ENCODE results near the gene SAE1. TPM values are rescaled to one million over a fixed set of nuclear protein-coding genes. Genes with fewer than 3 reads are reported as not detected.

SAE1 gene
- total RNA-seq = 93.0 and 187 TPM in 2 replicates

GRCh38 chr19:47130589-47131227 is at the start of gene SAE1:
TSS of gene SAE1 (plus strand) at chr19:47130835. CDS start at chr19:47130931, 96 bp downstream.

GRCh38 chr19:47112997-47113849 is 17.4 kb upstream of the SAE1 start, which contains the start of gene ZC3H4:
TSS of gene ZC3H4 (minus strand) at chr19:47113776. CDS start at chr19:47112584, 1,192 bp downstream.

GRCh38 chr19:47230921-47231214 is 100.2 kb downstream of the SAE1 start, which contains the start of gene BBC3:
TSS of gene BBC3 (minus strand) at chr19:47231199. CDS start at chr19:47228431, 2,768 bp downstream.

GRCh38 chr19:47255879-47256692 is 125.5 kb downstream of the SAE1 start, which contains the start of gene CCDC9:
TSS of gene CCDC9 (plus strand) at chr19:47256525. CDS start at chr19:47258401, 1,876 bp downstream.

Other genes with a start within 250 kb of the SAE1 start
- gene NPAS1, start 111.0 kb upstream of the SAE1 start, total RNA-seq = 0.16 and 1.0 TPM in 2 replicates
- 64.3 and 83.3 TPM in 2 replicates for gene TMEM160, start 82.2 kb upstream of the SAE1 start, total RNA-seq
- 24.0 and 25.1 TPM in 2 replicates for gene ZC3H4, start 17.1 kb upstream of the SAE1 start, total RNA-seq
- gene BBC3, start 100.4 kb downstream of the SAE1 start, total RNA-seq = 14.0 and 26.6 TPM in 2 replicates
- gene CCDC9, start 125.7 kb downstream of the SAE1 start, total RNA-seq = 9.0 and 10.9 TPM in 2 replicates
- gene INAFM1, start 144.1 kb downstream of the SAE1 start, total RNA-seq = 5.2 and 12.4 TPM in 2 replicates
- not detected in 2 replicates for gene C5AR1, start 179.0 kb downstream of the SAE1 start, total RNA-seq
- not detected in 2 replicates for gene C5AR2, start 201.3 kb downstream of the SAE1 start, total RNA-seq
- 16.8 and 18.9 TPM in 2 replicates for gene DHX34, start 218.5 kb downstream of the SAE1 start, total RNA-seq

All from mesangial cell (primary cell).